Measurements from ENCODE around the gene RNU6-1.

The RNU6-1 gene

DNA sequence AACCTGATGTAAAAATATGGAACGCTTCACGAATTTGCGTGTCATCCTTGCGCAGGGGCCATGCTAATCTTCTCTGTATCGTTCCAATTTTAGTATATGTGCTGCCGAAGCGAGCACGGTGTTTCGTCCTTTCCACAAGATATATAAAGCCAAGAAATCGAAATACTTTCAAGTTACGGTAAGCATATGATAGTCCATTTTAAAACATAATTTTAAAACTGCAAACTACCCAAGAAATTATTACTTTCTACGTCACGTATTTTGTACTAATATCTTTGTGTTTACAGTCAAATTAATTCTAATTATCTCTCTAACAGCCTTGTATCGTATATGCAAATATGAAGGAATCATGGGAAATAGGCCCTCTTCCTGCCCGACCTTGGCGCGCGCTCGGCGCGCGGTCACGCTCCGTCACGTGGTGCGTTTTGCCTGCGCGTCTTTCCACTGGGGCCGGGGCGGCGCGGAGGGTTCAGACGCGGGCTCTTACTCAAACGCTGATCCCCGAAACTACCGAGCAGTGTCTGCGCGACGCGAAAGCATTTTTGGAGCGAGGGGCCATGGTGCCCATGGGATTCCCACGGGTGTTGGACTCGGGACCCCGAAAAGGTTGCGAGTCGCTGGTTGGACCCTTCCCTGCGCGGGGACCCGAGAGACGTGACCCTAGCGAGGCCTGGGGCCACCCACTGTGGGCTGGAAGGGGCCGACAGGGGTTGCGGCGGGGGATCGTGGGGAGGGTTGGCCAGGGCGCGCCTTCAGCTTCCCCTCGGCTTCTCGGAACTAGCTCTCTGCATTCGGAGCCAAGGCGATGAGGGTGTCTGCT lies at the start of gene RNU6-1 (continued):
- TF ChIP-seq ZNF426 (tag by site-specific recombination; IDR thresholded peaks at IDR 0.05) (peak; percentile 41; the same call in 1 of the 2 replicates), KLF7 (tag by site-specific recombination; IDR thresholded peaks at IDR 0.05; ENCODE audit: borderline replicate concordance) (peak; percentile 15; the same call in 1 of the 2 replicates), ZFP69B (tag by site-specific recombination; IDR thresholded peaks at IDR 0.05) (peak; percentile 68), ZNF140 (tag by site-specific recombination; IDR thresholded peaks at IDR 0.05) (no peak), ZNF501 (tag by site-specific recombination; IDR thresholded peaks at IDR 0.05) (peak; percentile 68; the same call in 1 of the 2 replicates), ZNF624 (tag by site-specific recombination; IDR thresholded peaks at IDR 0.05) (no peak), ZBTB49 (tag by site-specific recombination; IDR thresholded peaks at IDR 0.05; ENCODE audit: low read depth) (no peak), GFI1B (tag by site-specific recombination; IDR thresholded peaks at IDR 0.05) (no peak), ZNF155 (tag by site-specific recombination; IDR thresholded peaks at IDR 0.05) (no peak), ZBTB48 (tag by site-specific recombination; IDR thresholded peaks at IDR 0.05) (peak; percentile 99), ZNF654 (tag by site-specific recombination; IDR thresholded peaks at IDR 0.05; ENCODE audit: low read depth) (no peak), ZNF707 (tag by site-specific recombination; IDR thresholded peaks at IDR 0.05) (no peak), MZF1 (tag by site-specific recombination; IDR thresholded peaks at IDR 0.05; ENCODE audit: borderline replicate concordance) (peak; percentile 90), ZNF362 (tag by site-specific recombination; IDR thresholded peaks at IDR 0.05) (no peak), ZNF580 (tag by site-specific recombination; IDR thresholded peaks at IDR 0.05) (0 out of 2 replicates have a peak, but pooled peaks have one; percentile 9), BCL11B (tag by site-specific recombination; IDR thresholded peaks at IDR 0.05; ENCODE audit: low read depth) (no peak; the same call in 1 of the 2 replicates), ZSCAN4 (tag by site-specific recombination; IDR thresholded peaks at IDR 0.05) (peak; percentile 3; the same call in 1 of the 2 replicates), ZSCAN16 (tag by site-specific recombination; IDR thresholded peaks at IDR 0.05) (no peak), ZNF768 (tag by site-specific recombination; IDR thresholded peaks at IDR 0.05) (no peak), ZFP41 (tag by site-specific recombination; IDR thresholded peaks at IDR 0.05; ENCODE audit: borderline replicate concordance) (no peak), ZNF175 (tag by site-specific recombination; IDR thresholded peaks at IDR 0.05) (no peak), SCRT1 (tag by site-specific recombination; IDR thresholded peaks at IDR 0.05; ENCODE audit: borderline replicate concordance) (no peak; the same call in 1 of the 2 replicates), ZNF558 (tag by site-specific recombination; IDR thresholded peaks at IDR 0.05) (peak; percentile 81), TRIM28 (IDR thresholded peaks at IDR 0.05; ENCODE audit: borderline replicate concordance, low read length) (no peak), SALL2 (tag by site-specific recombination; IDR thresholded peaks at IDR 0.05; ENCODE audit: borderline replicate concordance) (no peak), ZNF391 (tag by site-specific recombination; IDR thresholded peaks at IDR 0.05; ENCODE audit: borderline replicate concordance, low read depth) (peak; percentile 67; the same call in 1 of the 2 replicates)
- TF ChIP-seq, protein P1, sequence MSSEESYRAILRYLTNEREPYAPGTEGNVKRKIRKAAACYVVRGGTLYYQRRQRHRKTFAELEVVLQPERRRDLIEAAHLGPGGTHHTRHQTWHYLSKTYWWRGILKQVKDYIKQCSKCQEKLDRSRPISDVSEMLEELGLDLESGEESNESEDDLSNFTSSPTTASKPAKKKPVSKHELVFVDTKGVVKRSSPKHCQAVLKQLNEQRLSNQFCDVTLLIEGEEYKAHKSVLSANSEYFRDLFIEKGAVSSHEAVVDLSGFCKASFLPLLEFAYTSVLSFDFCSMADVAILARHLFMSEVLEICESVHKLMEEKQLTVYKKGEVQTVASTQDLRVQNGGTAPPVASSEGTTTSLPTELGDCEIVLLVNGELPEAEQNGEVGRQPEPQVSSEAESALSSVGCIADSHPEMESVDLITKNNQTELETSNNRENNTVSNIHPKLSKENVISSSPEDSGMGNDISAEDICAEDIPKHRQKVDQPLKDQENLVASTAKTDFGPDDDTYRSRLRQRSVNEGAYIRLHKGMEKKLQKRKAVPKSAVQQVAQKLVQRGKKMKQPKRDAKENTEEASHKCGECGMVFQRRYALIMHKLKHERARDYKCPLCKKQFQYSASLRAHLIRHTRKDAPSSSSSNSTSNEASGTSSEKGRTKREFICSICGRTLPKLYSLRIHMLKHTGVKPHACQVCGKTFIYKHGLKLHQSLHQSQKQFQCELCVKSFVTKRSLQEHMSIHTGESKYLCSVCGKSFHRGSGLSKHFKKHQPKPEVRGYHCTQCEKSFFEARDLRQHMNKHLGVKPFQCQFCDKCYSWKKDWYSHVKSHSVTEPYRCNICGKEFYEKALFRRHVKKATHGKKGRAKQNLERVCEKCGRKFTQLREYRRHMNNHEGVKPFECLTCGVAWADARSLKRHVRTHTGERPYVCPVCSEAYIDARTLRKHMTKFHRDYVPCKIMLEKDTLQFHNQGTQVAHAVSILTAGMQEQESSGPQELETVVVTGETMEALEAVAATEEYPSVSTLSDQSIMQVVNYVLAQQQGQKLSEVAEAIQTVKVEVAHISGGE (tag by site-specific recombination; conservative IDR thresholded peaks at IDR 0.05; ENCODE audit: low read depth) = peak; percentile 55; the same call in 1 of the 2 replicates
- TF ChIP-seq, protein P2, sequence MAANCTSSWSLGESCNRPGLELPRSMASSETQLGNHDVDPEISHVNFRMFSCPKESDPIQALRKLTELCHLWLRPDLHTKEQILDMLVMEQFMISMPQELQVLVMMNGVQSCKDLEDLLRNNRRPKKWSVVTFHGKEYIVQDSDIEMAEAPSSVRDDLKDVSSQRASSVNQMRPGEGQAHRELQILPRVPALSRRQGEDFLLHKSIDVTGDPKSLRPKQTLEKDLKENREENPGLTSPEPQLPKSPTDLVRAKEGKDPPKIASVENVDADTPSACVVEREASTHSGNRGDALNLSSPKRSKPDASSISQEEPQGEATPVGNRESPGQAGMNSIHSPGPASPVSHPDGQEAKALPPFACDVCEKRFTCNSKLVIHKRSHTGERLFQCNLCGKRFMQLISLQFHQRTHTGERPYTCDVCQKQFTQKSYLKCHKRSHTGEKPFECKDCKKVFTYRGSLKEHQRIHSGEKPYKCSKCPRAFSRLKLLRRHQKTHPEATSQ (tag by site-specific recombination; IDR thresholded peaks at IDR 0.05) = 0 out of 2 replicates have a peak, but pooled peaks have one; percentile 33

Measured in HEK293 (cell line).